WTC11 (cell line): Measurements from ENCODE around the gene STK16.

Experiments
- AFF4 ChIP-seq: sonication (generic); formaldehyde crosslinking; IDR thresholded peaks from 2 replicates; pipeline ENCODE4 v1.8.1; 2023; ENCODE audit warnings: mild to moderate bottlenecking, missing genetic modification reagents, borderline replicate concordance
- CTCF ChIP-seq: fragments of 200-600 bp; IDR thresholded peaks from 2 replicates; pipeline ENCODE4 v1.8.0; 2022; ENCODE audit warnings: antibody characterized with exemption
- MAX ChIP-seq: sonication (generic); formaldehyde crosslinking; IDR thresholded peaks from 2 replicates; pipeline ENCODE4 v1.8.0; 2022; ENCODE audit warnings: mild to moderate bottlenecking, missing genetic modification reagents
- NFYB ChIP-seq: sonication (generic); formaldehyde crosslinking; conservative IDR thresholded peaks from 2 replicates; pipeline ENCODE4 v1.8.0; 2022; ENCODE audit warnings: low read depth, missing genetic modification reagents
- NR2C2 ChIP-seq: sonication (generic); formaldehyde crosslinking; IDR thresholded peaks from 2 replicates; pipeline ENCODE4 v1.8.0; 2022; ENCODE audit warnings: mild to moderate bottlenecking, missing genetic modification reagents
- SMAD3 ChIP-seq: sonication (generic); formaldehyde crosslinking; IDR thresholded peaks from 2 replicates; pipeline ENCODE4 v1.8.0; 2022; ENCODE audit warnings: missing genetic modification reagents, mild to moderate bottlenecking, borderline replicate concordance
- TEAD1 ChIP-seq: sonication (generic); formaldehyde crosslinking; IDR thresholded peaks from 2 replicates; pipeline ENCODE4 v1.8.0; 2022; ENCODE audit warnings: mild to moderate bottlenecking, missing genetic modification reagents
- TP53 ChIP-seq: sonication (generic); formaldehyde crosslinking; IDR thresholded peaks from 2 replicates; pipeline ENCODE4 v1.8.1; 2023; ENCODE audit warnings: mild to moderate bottlenecking, missing genetic modification reagents
- USF2 ChIP-seq: sonication (generic); formaldehyde crosslinking; IDR thresholded peaks from 2 replicates; pipeline ENCODE4 v1.8.1; 2023; ENCODE audit warnings: mild to moderate bottlenecking, missing genetic modification reagents, moderate library complexity
- ZNF138 ChIP-seq: sonication (generic); formaldehyde crosslinking; conservative IDR thresholded peaks from 2 replicates; pipeline ENCODE4 v1.8.1; 2022; ENCODE audit warnings: mild to moderate bottlenecking, moderate library complexity, missing genetic modification reagents
- ZNF423 ChIP-seq: fragments of 250-450 bp; sonication (Bioruptor Pico); IDR thresholded peaks from 2 replicates; pipeline ENCODE4 v2.1.2; 2022; ENCODE audit warnings: mild to moderate bottlenecking, moderate library complexity

- TF ChIP-seq TP53 (no peak), CTCF (no peak), SMAD3 (CRISPR knock-in tag) (no peak), MAX (CRISPR knock-in tag) (no peak), TEAD1 (CRISPR knock-in tag) (no peak), NFYB (no peak), USF2 (CRISPR knock-in tag) (no peak), ZNF138 (CRISPR knock-in tag) (no peak), NR2C2 (no peak), ZNF423 (CRISPR knock-in tag) (no peak), AFF4 (CRISPR knock-in tag) (no peak)
Measured at GRCh38 chr2:219205165-219205538, 40.1 kb upstream of the STK16 start.
